Endodermal cell (in vitro differentiated cells): ENCODE measurements around the gene C2orf68. TPM values are rescaled to one million over a fixed set of nuclear protein-coding genes. Genes with fewer than 3 reads are reported as not detected.

Experiments
- DNase-seq: peaks from one replicate; pipeline ENCODE4 v3.0.0-alpha.2; 2017
- H3K27ac ChIP-seq: 2 replicates; pipeline ENCODE4 v1.5.1; 2013; ENCODE audit warnings: mild to moderate bottlenecking, low read depth, low read length, moderate library complexity
- H3K27me3 ChIP-seq: 2 replicates; pipeline ENCODE4 v1.6.1; 2013; ENCODE audit warnings: mild to moderate bottlenecking, low read length, moderate library complexity; ENCODE audit not compliant: insufficient read depth, control insufficient read depth, poor library complexity, severe bottlenecking
- H3K36me3 ChIP-seq: 2 replicates; pipeline ENCODE4 v1.7.0; 2013; ENCODE audit warnings: mild to moderate bottlenecking, low read length, moderate library complexity; ENCODE audit not compliant: control insufficient read depth, insufficient read depth
- H3K4me1 ChIP-seq: one replicate; pipeline ENCODE4 v1.7.0; 2013; ENCODE audit warnings: low read length; ENCODE audit not compliant: control insufficient read depth, insufficient read depth
- H3K4me3 ChIP-seq: 2 replicates; pipeline ENCODE4 v1.5.1; 2013; ENCODE audit warnings: mild to moderate bottlenecking, low read length, moderate library complexity
- H3K9ac ChIP-seq: 2 replicates; pipeline ENCODE4 v1.6.1; 2013; ENCODE audit warnings: mild to moderate bottlenecking, low read length, moderate library complexity; ENCODE audit not compliant: poor library complexity, severe bottlenecking; ENCODE audit errors: extremely low read depth
- H3K9me3 ChIP-seq: 2 replicates; pipeline ENCODE4 v1.6.1; 2013; ENCODE audit warnings: mild to moderate bottlenecking, low read length, moderate library complexity; ENCODE audit not compliant: control insufficient read depth
- H3K27ac Mint-ChIP-seq: 2 replicates; pipeline ENCODE4 v1.8.0; 2020; ENCODE audit warnings: mixed read lengths
- H3K27me3 Mint-ChIP-seq: 2 replicates; pipeline ENCODE4 v1.8.0; 2021; ENCODE audit warnings: mild to moderate bottlenecking, mixed read lengths; ENCODE audit not compliant: insufficient read depth
- H3K36me3 Mint-ChIP-seq: 2 replicates; pipeline ENCODE4 v1.8.0; 2020; ENCODE audit warnings: low read depth, mixed read lengths
- H3K4me1 Mint-ChIP-seq: 2 replicates; pipeline ENCODE4 v1.8.0; 2020; ENCODE audit warnings: mixed read lengths
- H3K4me3 Mint-ChIP-seq: 2 replicates; pipeline ENCODE4 v1.8.0; 2020; ENCODE audit warnings: mild to moderate bottlenecking, moderate library complexity, mixed read lengths
- H3K9me3 Mint-ChIP-seq: 2 replicates; pipeline ENCODE4 v1.8.0; 2020; ENCODE audit warnings: mild to moderate bottlenecking, mixed read lengths
- CTCF ChIP-seq: fragments of 200-600 bp; sonication (generic); conservative IDR thresholded peaks from 2 replicates; pipeline ENCODE4 v1.5.0; 2021; ENCODE audit warnings: antibody characterized with exemption, mild to moderate bottlenecking
- WGBS, 2 experiments: methylation state at CpG; one replicate each; pipeline versions ENCODE4 v1.1.5 to v1.1.7; 2013; ENCODE audit warnings: missing lambda C conversion rate in 2 of 2, mixed read lengths in 1 of 2; ENCODE audit not compliant: insufficient coverage in 1 of 2, insufficient read length in 1 of 2; 5-methylcytosine and 5-hydroxymethylcytosine counted together
- total RNA-seq, 2 donors: library from RNA; stranded (reverse); fragmentation: NEBNext Ultra II Directional in 1 of 2; extraction: Animal tissue kit (Norgen Biotek cat#: 25700) in 1 of 2; gene quantifications; 2 replicates in 1 of 2; 3 replicates in 1 of 2; pipeline ENCODE4 v1.2.1, GENCODE V29; 2021

C2orf68 gene
- total RNA-seq, 2 donors from 2014 or later, result 63.2 to 66.5 TPM

- no peak for DNase-seq
- Mint-ChIP-seq H3K4me1 (peaks cover 21% of the 10 kb centered on the region), H3K4me3 (peak overlapping the region; percentile 99), H3K27me3 (no peaks in the 10 kb centered on the region), H3K27ac (no peak overlapping the region), H3K9me3 (no peaks in the 10 kb centered on the region), H3K36me3 (peaks cover 26% of the 10 kb centered on the region)
- Histone ChIP-seq H3K4me1 (peaks cover 8% of the 10 kb centered on the region), H3K4me3 (peak overlapping the region; percentile 91), H3K27me3 (no peaks in the 10 kb centered on the region), H3K27ac (no peak overlapping the region), H3K36me3 (peaks cover 30% of the 10 kb centered on the region), H3K9ac (no peak overlapping the region), H3K9me3 (no peaks in the 10 kb centered on the region)
- 94 to 100% methylated on average over 4 to 5 of the region's 5 CpGs for whole genome bisulfite sequencing, 2 experiments
- TF ChIP-seq CTCF, result no peak
Observed at GRCh38 chr2:85597241-85597640, 14.6 kb downstream of the C2orf68 start.

- Histone ChIP-seq H3K4me3 (peak overlapping the region; percentile 91), H3K9me3 (no peaks in the 10 kb centered on the region), H3K36me3 (peaks cover 30% of the 10 kb centered on the region), H3K27me3 (no peaks in the 10 kb centered on the region), H3K27ac (no peak overlapping the region), H3K9ac (peak overlapping the region; percentile 75), H3K4me1 (peaks cover 8% of the 10 kb centered on the region)
- no peaks in the 10 kb centered on the region for H3K27me3 Mint-ChIP-seq
- no peak for DNase-seq
- H3K27ac Mint-ChIP-seq, result no peak overlapping the region
- no peaks in the 10 kb centered on the region for H3K9me3 Mint-ChIP-seq
- H3K36me3 Mint-ChIP-seq, result peaks cover 26% of the 10 kb centered on the region
- WGBS, 2 experiments, result 80 to 86% methylated on average over 1 to 3 of the region's 3 CpGs
- H3K4me3 Mint-ChIP-seq, result peak overlapping the region; percentile 99
- no peak for TF ChIP-seq CTCF
- peaks cover 21% of the 10 kb centered on the region for H3K4me1 Mint-ChIP-seq
Observed at GRCh38 chr2:85596486-85597143, 15.3 kb downstream of the C2orf68 start.

DNA sequence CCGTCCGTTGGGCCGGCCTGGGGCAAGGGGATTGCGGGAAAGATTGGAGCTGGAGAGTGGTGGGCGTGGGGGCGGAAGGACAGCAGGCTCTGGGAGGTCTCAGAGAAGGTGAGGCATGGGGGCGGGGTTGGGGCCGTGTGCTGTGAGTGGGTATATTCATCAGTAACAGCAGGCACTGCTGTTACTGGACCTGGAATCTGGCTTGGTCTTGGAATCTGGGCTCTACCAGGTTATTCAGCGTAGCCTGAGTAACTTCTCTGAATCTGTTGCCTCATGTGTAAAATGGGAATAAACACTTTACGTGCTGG is 15.9 kb downstream of the C2orf68 start:
- peaks cover 26% of the 10 kb centered on the region for H3K36me3 Mint-ChIP-seq
- peaks cover 21% of the 10 kb centered on the region for H3K4me1 Mint-ChIP-seq
- no peak for DNase-seq
- no peaks in the 10 kb centered on the region for H3K9me3 Mint-ChIP-seq
- peak overlapping the region; percentile 99 for H3K4me3 Mint-ChIP-seq
- Histone ChIP-seq H3K9ac (peak overlapping the region; percentile 75), H3K4me3 (peak overlapping the region; percentile 91), H3K4me1 (peaks cover 8% of the 10 kb centered on the region), H3K9me3 (no peaks in the 10 kb centered on the region), H3K27me3 (no peaks in the 10 kb centered on the region), H3K36me3 (peaks cover 30% of the 10 kb centered on the region), H3K27ac (no peak overlapping the region)
- TF ChIP-seq CTCF, result no peak
- peak overlapping the region; percentile 95 for H3K27ac Mint-ChIP-seq
- 9 to 21% methylated on average over 5 to 10 of the region's 10 CpGs for WGBS, 2 experiments
- H3K27me3 Mint-ChIP-seq, result no peaks in the 10 kb centered on the region
